HG02678 (cell line): ENCODE data around the gene KRT26.

Experiments used
- ATAC-seq: cut with Tn5 transposase; IDR thresholded peaks from one replicate; pipeline ENCODE4 v1.9.1; 2021; ENCODE audit warnings: mild to moderate bottlenecking, moderate library complexity; ENCODE audit not compliant: unreplicated experiment

KRT26 gene

DNA sequence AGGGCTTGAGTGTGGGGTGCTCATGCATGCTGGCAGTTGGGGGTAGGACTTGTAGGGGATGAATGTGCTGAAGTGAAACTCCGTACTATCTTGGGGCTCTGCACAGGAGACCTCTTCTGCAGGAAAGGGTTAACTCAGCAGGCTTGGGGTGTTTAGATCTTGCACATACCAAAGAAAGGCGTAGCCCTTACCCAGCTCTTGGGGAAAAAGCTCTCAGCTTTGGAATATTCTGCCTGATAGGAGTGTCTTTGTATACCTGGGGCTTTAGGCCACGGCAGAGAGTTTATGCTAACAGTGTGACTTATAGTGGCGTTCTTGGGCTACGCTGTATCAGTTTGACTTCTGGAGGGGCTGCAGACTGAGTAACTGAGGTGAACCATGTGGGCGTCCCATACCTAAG lies 38.0 kb downstream of the KRT26 start:
- no peak for ATAC-seq

DNA sequence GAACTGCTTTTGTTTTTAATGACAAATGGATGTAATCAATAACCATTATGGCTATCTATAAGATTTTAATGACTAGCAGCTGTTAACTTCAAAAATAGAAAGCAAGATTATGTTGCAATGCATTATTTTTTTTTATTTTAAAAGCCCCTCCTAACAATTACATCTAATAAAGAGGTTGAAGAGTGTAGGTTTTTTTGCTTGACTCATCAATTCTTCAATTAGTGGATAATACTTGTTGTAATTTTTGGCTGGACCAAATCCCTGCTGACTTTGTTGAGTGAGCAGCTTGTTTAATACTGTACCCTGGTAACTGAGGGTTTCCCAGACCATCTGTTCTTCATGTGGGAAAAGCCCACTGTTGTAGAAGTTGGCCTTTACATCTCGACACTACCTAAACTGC lies 41.0 kb downstream of the KRT26 start:
- ATAC-seq = no peak

DNA sequence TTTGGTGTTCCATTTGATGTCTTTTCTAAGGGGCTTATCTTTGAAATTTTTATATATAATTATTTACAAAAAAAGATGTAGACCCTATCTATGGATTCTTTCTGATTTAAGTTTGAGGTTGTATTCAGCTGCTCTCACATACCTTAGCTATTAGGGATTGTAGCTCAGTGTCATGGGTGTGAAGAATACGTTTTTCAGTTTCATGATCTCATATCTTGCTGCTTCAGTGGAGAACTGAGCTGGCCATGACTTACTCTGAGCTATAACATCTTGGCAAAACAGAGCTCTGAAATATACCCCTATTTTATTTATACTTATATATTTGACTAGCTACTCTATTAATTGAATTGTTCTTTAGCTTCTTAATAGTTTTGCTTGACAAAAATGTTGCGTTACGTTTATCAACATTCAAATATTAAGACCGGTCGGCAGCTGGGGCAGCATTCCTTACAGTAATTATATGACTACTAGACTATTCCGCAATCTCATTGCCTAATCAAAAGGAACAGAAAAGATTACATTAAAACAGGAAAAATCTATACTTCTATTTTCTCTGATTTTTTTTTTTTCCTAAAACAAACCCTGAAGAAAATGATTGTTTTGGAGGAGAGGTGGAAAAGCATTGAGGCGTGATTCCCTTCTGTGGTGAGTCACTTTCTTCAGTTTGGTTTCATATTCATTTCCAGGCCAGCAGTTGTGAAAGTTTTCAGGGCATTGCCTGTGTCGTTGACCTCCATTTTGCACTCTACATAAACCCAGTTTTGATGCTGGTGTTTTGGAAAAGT lies 44.4 kb downstream of the KRT26 start:
- ATAC-seq = no peak

DNA sequence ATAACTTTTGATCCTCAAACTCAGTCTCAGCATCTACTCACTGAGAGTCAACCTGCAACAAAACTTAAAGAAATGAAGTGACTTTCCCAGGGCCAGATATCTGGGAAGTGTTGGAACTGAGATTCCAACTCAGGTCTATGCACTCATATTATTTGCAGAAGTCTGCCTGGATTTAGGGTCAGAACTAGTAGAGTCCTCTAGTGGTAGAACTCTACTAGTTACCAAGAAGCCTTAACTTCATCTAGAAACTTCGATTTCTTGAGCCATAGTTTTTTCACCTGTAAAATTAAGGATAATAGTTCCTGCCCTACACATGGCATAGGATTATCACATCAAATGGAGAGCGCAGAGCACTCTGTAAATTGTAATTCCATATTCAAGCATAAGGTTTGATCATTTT lies 45.1 kb downstream of the KRT26 start:
- ATAC-seq = no peak

DNA sequence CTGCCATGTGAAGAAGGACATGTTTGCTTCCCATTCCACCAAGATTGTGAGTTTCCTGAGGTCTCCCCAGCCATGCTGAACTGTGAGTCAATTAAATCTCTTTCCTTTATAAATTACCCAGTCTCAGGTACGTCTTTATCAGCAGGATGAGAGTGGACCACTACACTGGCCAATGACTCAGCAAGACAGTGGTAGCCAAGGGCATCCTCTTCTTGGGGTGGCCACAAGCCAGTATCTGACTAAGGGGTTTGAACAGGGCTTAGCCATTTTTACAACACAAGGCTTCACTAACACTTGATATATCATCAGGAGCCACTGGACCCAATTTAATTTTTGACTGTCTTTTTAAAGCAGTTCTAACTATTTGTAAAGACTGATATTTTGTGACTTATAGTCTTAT lies 47.3 kb downstream of the KRT26 start:
- ATAC-seq = no peak

DNA sequence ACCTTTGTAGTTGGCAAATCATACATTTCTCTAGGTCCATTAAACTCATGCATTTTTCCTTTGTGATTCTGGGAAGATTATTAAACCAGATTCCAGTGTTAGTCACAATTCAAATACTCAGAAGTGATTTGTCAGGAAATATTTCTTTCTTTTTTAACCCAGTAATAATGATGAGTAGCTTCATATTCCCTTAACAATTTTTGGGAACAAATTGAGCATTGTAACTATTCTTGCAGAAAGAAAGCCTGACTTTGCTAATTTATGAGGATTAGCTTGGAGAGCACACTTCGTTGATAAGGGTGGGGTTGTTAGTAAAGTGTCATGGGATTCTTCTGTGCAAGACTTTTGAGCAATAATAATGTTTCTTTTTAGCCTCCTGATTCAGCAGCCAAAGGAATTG lies 49.8 kb downstream of the KRT26 start:
- ATAC-seq = no peak

DNA sequence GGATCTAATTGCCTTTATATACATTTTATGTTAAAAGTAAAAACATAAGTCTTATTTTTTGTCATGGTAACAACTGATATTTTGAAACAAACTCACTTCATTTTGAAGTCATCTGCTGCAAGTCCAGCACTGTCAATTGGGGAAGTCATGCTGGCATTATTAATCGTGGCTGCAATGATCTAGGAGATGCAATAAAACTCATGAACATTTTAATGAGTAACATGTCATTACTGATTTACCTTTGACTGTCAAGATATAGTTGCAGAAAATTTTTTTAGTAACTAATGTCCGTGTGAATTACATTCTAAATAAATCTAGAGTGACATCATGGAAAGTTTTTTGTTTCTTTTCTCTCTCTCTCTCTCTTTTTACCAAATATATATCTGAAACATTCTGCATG lies 51.1 kb downstream of the KRT26 start:
- ATAC-seq = no peak

DNA sequence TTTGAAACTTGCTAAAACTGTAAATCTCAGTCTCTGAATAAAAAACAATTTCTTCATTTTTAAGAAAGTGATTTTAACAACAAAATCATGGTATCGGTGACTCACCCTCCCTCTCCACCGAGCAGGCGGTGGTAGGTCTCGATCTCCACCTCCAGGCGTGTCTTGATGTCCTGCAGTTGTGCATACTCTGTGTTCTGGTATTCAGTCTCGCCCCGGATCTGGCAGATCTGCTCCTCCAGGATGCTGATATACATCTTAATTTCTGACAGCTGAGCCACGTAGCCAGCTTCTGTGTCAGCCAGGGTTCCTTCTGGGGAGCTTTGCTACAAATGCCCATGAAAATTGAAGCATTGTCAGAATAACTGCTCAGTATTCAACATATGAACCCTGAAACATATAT lies 53.1 kb downstream of the KRT26 start:
- ATAC-seq = no peak

DNA sequence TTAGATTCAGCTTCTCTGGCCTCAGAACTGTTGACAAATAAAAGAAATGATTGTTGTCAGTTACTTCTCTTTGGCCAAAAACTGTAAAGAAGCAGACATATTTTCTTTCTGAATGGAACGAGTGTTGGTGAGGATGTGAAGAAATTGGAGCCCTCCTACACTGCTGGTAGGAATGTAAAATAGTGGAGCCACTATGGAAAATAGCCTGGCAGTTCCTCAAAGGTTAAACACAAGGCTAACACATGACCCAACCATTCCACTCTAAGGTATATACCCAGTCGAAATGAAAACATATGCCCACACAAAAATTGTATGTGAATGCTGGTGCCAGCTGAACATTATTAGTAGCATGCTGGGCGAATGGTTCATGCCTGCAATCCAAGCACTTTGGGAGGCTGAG lies 54.2 kb downstream of the KRT26 start:
- no peak for ATAC-seq
